Coronary artery (tissue), 2 donors: ENCODE results near the gene CDH19.
A peak's percentile ranks its signal among the peaks of the same experiment; 100 is the strongest.

Experiments
- DNase-seq: peaks from one replicate; pipeline ENCODE4 v3.0.0-alpha.2; 2017; ENCODE audit warnings: low spot score
- H3K27ac ChIP-seq, 2 donors: fragments of 200-600 bp; sonication (generic); one replicate each; pipeline ENCODE4 v1.5.1; 2016 to 2019
- H3K4me3 ChIP-seq: fragments of 200-600 bp; sonication (generic); 2 replicates; pipeline ENCODE4 v1.5.1; 2016; ENCODE audit warnings: mild to moderate bottlenecking, moderate library complexity
- TF ChIP-seq, protein P1 (sequence below): fragments of 200-600 bp; sonication (generic); IDR thresholded peaks from one replicate; pipeline ENCODE4 v1.5.1; 2019; ENCODE audit warnings: antibody characterized with exemption

The CDH19 gene

DNA sequence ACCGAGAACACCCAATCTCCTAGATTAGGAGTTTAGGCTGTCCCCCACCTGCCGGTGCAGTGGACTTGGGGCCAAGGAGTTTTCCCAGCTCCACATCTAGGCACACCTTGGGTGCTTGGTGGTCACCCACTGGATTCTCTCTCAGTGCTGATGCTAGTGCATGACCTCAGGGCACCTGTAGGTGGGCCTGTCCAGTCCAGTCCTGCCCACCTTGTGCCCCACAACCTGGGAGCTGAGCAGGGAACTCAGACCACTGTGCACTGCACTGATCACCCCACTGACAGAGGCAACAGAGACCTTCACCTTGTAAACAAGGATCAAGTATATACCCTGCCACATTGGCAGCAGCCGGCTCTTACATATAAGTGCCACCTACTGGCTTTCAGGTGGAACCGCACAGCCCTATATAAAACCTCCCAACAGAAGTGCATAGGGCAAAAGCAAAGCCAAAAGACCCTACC is 12.7 kb upstream of the CDH19 start:
- TF ChIP-seq, protein P1, sequence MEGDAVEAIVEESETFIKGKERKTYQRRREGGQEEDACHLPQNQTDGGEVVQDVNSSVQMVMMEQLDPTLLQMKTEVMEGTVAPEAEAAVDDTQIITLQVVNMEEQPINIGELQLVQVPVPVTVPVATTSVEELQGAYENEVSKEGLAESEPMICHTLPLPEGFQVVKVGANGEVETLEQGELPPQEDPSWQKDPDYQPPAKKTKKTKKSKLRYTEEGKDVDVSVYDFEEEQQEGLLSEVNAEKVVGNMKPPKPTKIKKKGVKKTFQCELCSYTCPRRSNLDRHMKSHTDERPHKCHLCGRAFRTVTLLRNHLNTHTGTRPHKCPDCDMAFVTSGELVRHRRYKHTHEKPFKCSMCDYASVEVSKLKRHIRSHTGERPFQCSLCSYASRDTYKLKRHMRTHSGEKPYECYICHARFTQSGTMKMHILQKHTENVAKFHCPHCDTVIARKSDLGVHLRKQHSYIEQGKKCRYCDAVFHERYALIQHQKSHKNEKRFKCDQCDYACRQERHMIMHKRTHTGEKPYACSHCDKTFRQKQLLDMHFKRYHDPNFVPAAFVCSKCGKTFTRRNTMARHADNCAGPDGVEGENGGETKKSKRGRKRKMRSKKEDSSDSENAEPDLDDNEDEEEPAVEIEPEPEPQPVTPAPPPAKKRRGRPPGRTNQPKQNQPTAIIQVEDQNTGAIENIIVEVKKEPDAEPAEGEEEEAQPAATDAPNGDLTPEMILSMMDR, result no peak
- Histone ChIP-seq H3K4me3 (no peak overlapping the region), H3K27ac (no peak overlapping the region)
- DNase-seq, result no peak

DNA sequence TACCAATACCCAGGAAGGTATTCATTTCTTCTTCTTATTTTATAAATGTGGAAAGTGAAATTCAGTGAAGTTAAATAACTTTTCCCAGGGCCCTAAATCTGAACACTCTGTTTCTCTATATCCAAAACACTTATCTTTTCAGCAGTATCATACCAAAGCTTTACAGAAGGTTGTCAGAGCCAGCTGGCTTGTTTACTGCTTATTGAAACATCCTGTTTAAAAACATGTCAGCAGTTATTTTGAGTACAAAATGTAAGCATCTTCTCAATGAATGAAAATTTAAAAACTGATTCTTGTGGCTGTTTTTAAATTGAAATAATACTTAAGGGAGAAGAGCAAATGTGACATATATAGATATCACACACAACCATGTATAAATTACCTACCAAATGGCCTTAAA is 11.3 kb upstream of the CDH19 start:
- TF ChIP-seq, protein P1, result no peak
- DNase-seq, result no peak
- H3K27ac ChIP-seq, result no peak overlapping the region

GRCh38 chr18:66607632-66608031 is 3.7 kb upstream of the CDH19 start:
- H3K27ac ChIP-seq, result no peak overlapping the region
- DNase-seq, result no peak
- no peak overlapping the region for H3K4me3 ChIP-seq
- TF ChIP-seq, protein P1, result no peak

More for the DNA sequence above, 11.3 kb upstream of the CDH19 start:
- no peak overlapping the region for H3K4me3 ChIP-seq

- TF ChIP-seq, protein P1, result no peak
- no peak for DNase-seq
- Histone ChIP-seq H3K4me3 (peak overlapping the region; percentile 67), H3K27ac (peak overlapping the region; percentile 76 to 83)
These were observed 2.2 kb downstream of the CDH19 start for GRCh38 chr18:66601649-66602048.

DNA sequence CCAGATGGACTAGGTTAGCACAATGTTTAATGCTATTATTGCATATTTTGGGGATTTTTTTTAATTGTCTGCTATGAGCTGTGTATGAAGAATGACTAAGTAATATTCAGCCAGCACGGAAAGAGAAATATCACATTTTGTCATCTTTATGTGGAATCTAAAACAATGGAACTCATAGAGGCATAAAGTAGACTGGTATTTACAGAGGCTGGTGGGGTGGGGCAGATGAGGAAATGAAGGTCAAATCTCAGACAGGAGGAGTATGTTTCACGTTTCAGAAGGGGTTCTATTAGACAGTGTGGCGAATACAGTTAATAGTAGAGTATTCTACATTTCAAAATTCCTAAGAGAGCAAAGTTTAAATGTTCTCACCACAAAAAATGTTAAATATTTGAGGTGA is 4.7 kb downstream of the CDH19 start:
- DNase-seq, result no peak
- Histone ChIP-seq H3K4me3 (peak overlapping the region; percentile 67), H3K27ac (peak overlapping the region; percentile 54 to 64)
- TF ChIP-seq, protein P1, result no peak

GRCh38 chr18:66587430-66587829 is 16.5 kb downstream of the CDH19 start:
- DNase-seq, result no peak
- H3K4me3 ChIP-seq, result no peak overlapping the region
- no peak overlapping the region for H3K27ac ChIP-seq
- TF ChIP-seq, protein P1, result no peak

GRCh38 chr18:66582211-66582610 is 21.7 kb downstream of the CDH19 start:
- Histone ChIP-seq H3K4me3 (no peak overlapping the region), H3K27ac (no peak overlapping the region)
- TF ChIP-seq, protein P1, result no peak
- no peak for DNase-seq
